Measurements from ENCODE around the gene CCDC69.

CCDC69 gene

GRCh38 chr5:151158287-151158661 is 65.6 kb downstream of the CCDC69 start:
- no peaks in the 10 kb centered on the region for H3K9me3 ChIP-seq (ENCODE audit: control insufficient read depth in 5 of 5, low read length in 5 of 5)
- peaks cover 0 to 3% (median 0%) of the 10 kb centered on the region in 5 donors for H3K36me3 ChIP-seq (ENCODE audit: control insufficient read depth in 5 of 5, insufficient read depth in 5 of 5, low read length in 5 of 5)
- H3K4me3 ChIP-seq (ENCODE audit: low read depth in 1 of 5, low read length in 5 of 5), result peak overlapping the region; percentile 82 to 96 (median 91)
- peaks cover 6 to 64% (median 61%) of the 10 kb centered on the region in 5 donors for H3K4me1 ChIP-seq (ENCODE audit: control insufficient read depth in 5 of 5, insufficient read depth in 5 of 5, low read length in 5 of 5)
- no peaks in the 10 kb centered on the region for H3K27me3 ChIP-seq (ENCODE audit: control insufficient read depth in 5 of 5, insufficient read depth in 4 of 5, low read length in 5 of 5)
- H3K9ac ChIP-seq (ENCODE audit: low read length in 5 of 5), result peak overlapping the region; percentile 82 to 91 (median 88)
- peak overlapping the region; percentile 99 for H3K27ac ChIP-seq (ENCODE audit: low read depth, low read length)

- Histone ChIP-seq H3K9me3 (ENCODE audit: control insufficient read depth in 5 of 5, low read length in 5 of 5) (no peaks in the 10 kb centered on the region), H3K4me1 (ENCODE audit: control insufficient read depth in 5 of 5, insufficient read depth in 5 of 5, low read length in 5 of 5) (peaks cover 7 to 64% (median 61%) of the 10 kb centered on the region in 5 donors), H3K4me3 (ENCODE audit: low read depth in 1 of 5, low read length in 5 of 5) (peak within 1 kb of the TSS; percentile 89 to 96 (median 92)), H3K9ac (ENCODE audit: low read length in 5 of 5) (peak within 1 kb of the TSS; percentile 82 to 91 (median 88)), H3K36me3 (ENCODE audit: control insufficient read depth in 5 of 5, insufficient read depth in 5 of 5, low read length in 5 of 5) (peaks cover 0 to 3% (median 0%) of the 10 kb centered on the region in 5 donors), H3K27ac (ENCODE audit: low read depth, low read length) (peak within 1 kb of the TSS; percentile 99), H3K27me3 (ENCODE audit: control insufficient read depth in 5 of 5, insufficient read depth in 4 of 5, low read length in 5 of 5) (no peaks in the 10 kb centered on the region)
Measured at GRCh38 chr5:151157426-151158286, 66.2 kb downstream of the CCDC69 start, which contains the start of gene ANXA6. TSS of gene ANXA6 (minus strand) at chr5:151157779. CDS start at chr5:151147901, 9,878 bp downstream.

GRCh38 chr5:151156507-151157420 is 67.1 kb downstream of the CCDC69 start:
- Histone ChIP-seq H3K9me3 (ENCODE audit: control insufficient read depth in 5 of 5, low read length in 5 of 5) (no peaks in the 10 kb centered on the region), H3K27ac (ENCODE audit: low read depth, low read length) (peak overlapping the region; percentile 99), H3K9ac (ENCODE audit: low read length in 5 of 5) (peak overlapping the region; percentile 81 to 91 (median 87)), H3K36me3 (ENCODE audit: control insufficient read depth in 5 of 5, insufficient read depth in 5 of 5, low read length in 5 of 5) (peaks cover 0 to 3% (median 0%) of the 10 kb centered on the region in 5 donors), H3K4me3 (ENCODE audit: low read depth in 1 of 5, low read length in 5 of 5) (peak overlapping the region; percentile 89 to 96 (median 92)), H3K4me1 (ENCODE audit: control insufficient read depth in 5 of 5, insufficient read depth in 5 of 5, low read length in 5 of 5) (peaks cover 14 to 65% (median 63%) of the 10 kb centered on the region in 5 donors), H3K27me3 (ENCODE audit: control insufficient read depth in 5 of 5, insufficient read depth in 4 of 5, low read length in 5 of 5) (no peaks in the 10 kb centered on the region)

GRCh38 chr5:151155775-151156506 is 68.0 kb downstream of the CCDC69 start:
- Histone ChIP-seq H3K9ac (ENCODE audit: low read length in 5 of 5) (peak overlapping the region; percentile 81 to 91 (median 87)), H3K9me3 (ENCODE audit: control insufficient read depth in 5 of 5, low read length in 5 of 5) (no peaks in the 10 kb centered on the region), H3K4me3 (ENCODE audit: low read depth in 1 of 5, low read length in 5 of 5) (peak overlapping the region; percentile 89 to 96 (median 92)), H3K27me3 (ENCODE audit: control insufficient read depth in 5 of 5, insufficient read depth in 4 of 5, low read length in 5 of 5) (no peaks in the 10 kb centered on the region), H3K4me1 (ENCODE audit: control insufficient read depth in 5 of 5, insufficient read depth in 5 of 5, low read length in 5 of 5) (peaks cover 18 to 73% (median 72%) of the 10 kb centered on the region in 5 donors), H3K27ac (ENCODE audit: low read depth, low read length) (peak overlapping the region; percentile 99), H3K36me3 (ENCODE audit: control insufficient read depth in 5 of 5, insufficient read depth in 5 of 5, low read length in 5 of 5) (peaks cover 0 to 3% (median 0%) of the 10 kb centered on the region in 5 donors)

GRCh38 chr5:151154931-151155774 is 68.7 kb downstream of the CCDC69 start:
- H3K4me3 ChIP-seq (ENCODE audit: low read depth in 1 of 5, low read length in 5 of 5), result peak overlapping the region; percentile 89 to 96 (median 92)
- peaks cover 20 to 81% (median 80%) of the 10 kb centered on the region in 5 donors for H3K4me1 ChIP-seq (ENCODE audit: control insufficient read depth in 5 of 5, insufficient read depth in 5 of 5, low read length in 5 of 5)
- H3K36me3 ChIP-seq (ENCODE audit: control insufficient read depth in 5 of 5, insufficient read depth in 5 of 5, low read length in 5 of 5), result peaks cover 0 to 3% (median 0%) of the 10 kb centered on the region in 5 donors
- peak overlapping the region; percentile 81 to 91 (median 87) for H3K9ac ChIP-seq (ENCODE audit: low read length in 5 of 5)
- no peaks in the 10 kb centered on the region for H3K9me3 ChIP-seq (ENCODE audit: control insufficient read depth in 5 of 5, low read length in 5 of 5)
- peak overlapping the region; percentile 99 for H3K27ac ChIP-seq (ENCODE audit: low read depth, low read length)
- no peaks in the 10 kb centered on the region for H3K27me3 ChIP-seq (ENCODE audit: control insufficient read depth in 5 of 5, insufficient read depth in 4 of 5, low read length in 5 of 5)

- Histone ChIP-seq H3K4me1 (ENCODE audit: control insufficient read depth in 5 of 5, insufficient read depth in 5 of 5, low read length in 5 of 5) (peaks cover 20 to 92% (median 81%) of the 10 kb centered on the region in 5 donors), H3K4me3 (ENCODE audit: low read depth in 1 of 5, low read length in 5 of 5) (no peak overlapping the region), H3K27ac (ENCODE audit: low read depth, low read length) (peak overlapping the region; percentile 99), H3K9me3 (ENCODE audit: control insufficient read depth in 5 of 5, low read length in 5 of 5) (no peaks in the 10 kb centered on the region), H3K9ac (ENCODE audit: low read length in 5 of 5) (peak overlapping the region in 1 of 5 donors; percentile 34), H3K36me3 (ENCODE audit: control insufficient read depth in 5 of 5, insufficient read depth in 5 of 5, low read length in 5 of 5) (peaks cover 0 to 3% (median 0%) of the 10 kb centered on the region in 5 donors), H3K27me3 (ENCODE audit: control insufficient read depth in 5 of 5, insufficient read depth in 4 of 5, low read length in 5 of 5) (no peaks in the 10 kb centered on the region)
Measured at GRCh38 chr5:151153766-151154272, 70.1 kb downstream of the CCDC69 start.

GRCh38 chr5:151153300-151153699 is 70.6 kb downstream of the CCDC69 start:
- no peaks in the 10 kb centered on the region for H3K9me3 ChIP-seq (ENCODE audit: control insufficient read depth in 5 of 5, low read length in 5 of 5)
- peaks cover 0 to 3% (median 0%) of the 10 kb centered on the region in 5 donors for H3K36me3 ChIP-seq (ENCODE audit: control insufficient read depth in 5 of 5, insufficient read depth in 5 of 5, low read length in 5 of 5)
- peaks cover 20 to 94% (median 82%) of the 10 kb centered on the region in 5 donors for H3K4me1 ChIP-seq (ENCODE audit: control insufficient read depth in 5 of 5, insufficient read depth in 5 of 5, low read length in 5 of 5)
- no peaks in the 10 kb centered on the region for H3K27me3 ChIP-seq (ENCODE audit: control insufficient read depth in 5 of 5, insufficient read depth in 4 of 5, low read length in 5 of 5)
- no peak overlapping the region for H3K4me3 ChIP-seq (ENCODE audit: low read depth in 1 of 5, low read length in 5 of 5)
- peak overlapping the region; percentile 75 for H3K27ac ChIP-seq (ENCODE audit: low read depth, low read length)
- peak overlapping the region in 1 of 5 donors; percentile 34 for H3K9ac ChIP-seq (ENCODE audit: low read length in 5 of 5)

GRCh38 chr5:151151793-151152192 is 72.1 kb downstream of the CCDC69 start:
- H3K4me3 ChIP-seq (ENCODE audit: low read depth in 1 of 5, low read length in 5 of 5), result peak overlapping the region in 1 of 5 donors; percentile 10
- H3K27ac ChIP-seq (ENCODE audit: low read depth, low read length), result peak overlapping the region; percentile 75
- H3K9ac ChIP-seq (ENCODE audit: low read length in 5 of 5), result peak overlapping the region in 4 of 5 donors; percentile 48 to 60 (median 54)
- peaks cover 20 to 96% (median 77%) of the 10 kb centered on the region in 5 donors for H3K4me1 ChIP-seq (ENCODE audit: control insufficient read depth in 5 of 5, insufficient read depth in 5 of 5, low read length in 5 of 5)
- H3K27me3 ChIP-seq (ENCODE audit: control insufficient read depth in 5 of 5, insufficient read depth in 4 of 5, low read length in 5 of 5), result no peaks in the 10 kb centered on the region
- no peaks in the 10 kb centered on the region for H3K9me3 ChIP-seq (ENCODE audit: control insufficient read depth in 5 of 5, low read length in 5 of 5)
- H3K36me3 ChIP-seq (ENCODE audit: control insufficient read depth in 5 of 5, insufficient read depth in 5 of 5, low read length in 5 of 5), result peaks cover 0 to 15% (median 10%) of the 10 kb centered on the region in 5 donors
